Transverse colon (tissue), 4 donors: ENCODE results near the gene MTX1.

Experiments used
- POLR2A ChIP-seq: fragments of 450-650 bp; IDR thresholded peaks from one replicate; pipeline ENCODE4 v1.6.1; 2016; ENCODE audit warnings: antibody characterized with exemption, mild to moderate bottlenecking, moderate library complexity
- POLR2AphosphoS5 ChIP-seq, 3 donors: sonication (generic); formaldehyde crosslinking; IDR thresholded peaks; one replicate each; pipeline ENCODE4 v1.6.1; 2016; ENCODE audit warnings: antibody characterized with exemption in 3 of 3
- TF ChIP-seq, protein P1 (sequence below), 5 experiments: fragments of 200-600 bp in 3 of 5; fragments of 450-650 bp in 2 of 5; sonication (generic) in 3 of 5; IDR thresholded peaks; 1 replicate in 2 of 5; 2 replicates in 3 of 5; pipeline ENCODE4 v1.5.1; 2016 to 2017; ENCODE audit warnings: antibody characterized with exemption in 5 of 5, inconsistent platforms in 3 of 5, mild to moderate bottlenecking in 2 of 5, moderate library complexity in 1 of 5

DNA sequence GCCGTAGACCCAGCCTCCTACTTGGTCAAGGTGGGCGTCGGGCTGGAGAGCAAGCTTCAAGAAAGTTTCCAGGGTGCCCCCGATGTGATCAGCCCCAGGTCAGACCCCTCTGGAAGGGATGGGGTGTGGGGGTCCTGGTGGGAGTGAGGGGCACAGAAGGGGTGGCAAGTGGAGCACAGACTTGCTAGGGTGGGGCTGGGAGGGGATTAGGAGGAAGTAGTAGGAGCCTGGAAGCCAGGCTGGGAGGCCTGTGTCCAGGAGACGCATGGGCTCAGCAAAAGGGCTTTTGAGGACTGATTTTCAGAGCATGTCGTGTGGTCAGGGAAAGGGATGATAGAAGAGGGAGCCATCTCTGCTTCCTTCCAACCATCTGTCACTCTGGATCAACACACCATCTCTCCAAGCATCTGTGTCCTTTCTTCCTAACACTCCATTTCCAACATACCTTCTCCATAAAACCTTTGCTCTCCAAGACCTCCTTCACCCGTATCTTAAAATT is 26.4 kb upstream of the MTX1 start:
- TF ChIP-seq, protein P1, sequence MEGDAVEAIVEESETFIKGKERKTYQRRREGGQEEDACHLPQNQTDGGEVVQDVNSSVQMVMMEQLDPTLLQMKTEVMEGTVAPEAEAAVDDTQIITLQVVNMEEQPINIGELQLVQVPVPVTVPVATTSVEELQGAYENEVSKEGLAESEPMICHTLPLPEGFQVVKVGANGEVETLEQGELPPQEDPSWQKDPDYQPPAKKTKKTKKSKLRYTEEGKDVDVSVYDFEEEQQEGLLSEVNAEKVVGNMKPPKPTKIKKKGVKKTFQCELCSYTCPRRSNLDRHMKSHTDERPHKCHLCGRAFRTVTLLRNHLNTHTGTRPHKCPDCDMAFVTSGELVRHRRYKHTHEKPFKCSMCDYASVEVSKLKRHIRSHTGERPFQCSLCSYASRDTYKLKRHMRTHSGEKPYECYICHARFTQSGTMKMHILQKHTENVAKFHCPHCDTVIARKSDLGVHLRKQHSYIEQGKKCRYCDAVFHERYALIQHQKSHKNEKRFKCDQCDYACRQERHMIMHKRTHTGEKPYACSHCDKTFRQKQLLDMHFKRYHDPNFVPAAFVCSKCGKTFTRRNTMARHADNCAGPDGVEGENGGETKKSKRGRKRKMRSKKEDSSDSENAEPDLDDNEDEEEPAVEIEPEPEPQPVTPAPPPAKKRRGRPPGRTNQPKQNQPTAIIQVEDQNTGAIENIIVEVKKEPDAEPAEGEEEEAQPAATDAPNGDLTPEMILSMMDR (IDR thresholded peaks at IDR 0.05): no peak
- no peak for TF ChIP-seq POLR2A
- TF ChIP-seq POLR2AphosphoS5 (IDR thresholded peaks at IDR 0.05): no peak
